ENCODE data around the gene SCN1B.

GRCh38 chr19:35030257-35031071 is at the start of gene SCN1B:
- TF ChIP-seq CTCF (IDR thresholded peaks at IDR 0.05) = no peak
- TF ChIP-seq POLR2A (IDR thresholded peaks at IDR 0.05) = no peak
